Activated T-helper 1 cell treated with Interleukin-2 at 50 U/mL for 16 hours (primary cell): ENCODE measurements around the gene TNFRSF21.
"Not testable (repeated sequence)": the region's sequence is repeated elsewhere in the genome, so short reads cannot be mapped to it uniquely, and the experiment has no call there.

Source experiments
- DNase-seq: peaks from one replicate; pipeline ENCODE4 v3.0.0-alpha.2; 2020; ENCODE audit warnings: low read depth

Gene TNFRSF21

DNA sequence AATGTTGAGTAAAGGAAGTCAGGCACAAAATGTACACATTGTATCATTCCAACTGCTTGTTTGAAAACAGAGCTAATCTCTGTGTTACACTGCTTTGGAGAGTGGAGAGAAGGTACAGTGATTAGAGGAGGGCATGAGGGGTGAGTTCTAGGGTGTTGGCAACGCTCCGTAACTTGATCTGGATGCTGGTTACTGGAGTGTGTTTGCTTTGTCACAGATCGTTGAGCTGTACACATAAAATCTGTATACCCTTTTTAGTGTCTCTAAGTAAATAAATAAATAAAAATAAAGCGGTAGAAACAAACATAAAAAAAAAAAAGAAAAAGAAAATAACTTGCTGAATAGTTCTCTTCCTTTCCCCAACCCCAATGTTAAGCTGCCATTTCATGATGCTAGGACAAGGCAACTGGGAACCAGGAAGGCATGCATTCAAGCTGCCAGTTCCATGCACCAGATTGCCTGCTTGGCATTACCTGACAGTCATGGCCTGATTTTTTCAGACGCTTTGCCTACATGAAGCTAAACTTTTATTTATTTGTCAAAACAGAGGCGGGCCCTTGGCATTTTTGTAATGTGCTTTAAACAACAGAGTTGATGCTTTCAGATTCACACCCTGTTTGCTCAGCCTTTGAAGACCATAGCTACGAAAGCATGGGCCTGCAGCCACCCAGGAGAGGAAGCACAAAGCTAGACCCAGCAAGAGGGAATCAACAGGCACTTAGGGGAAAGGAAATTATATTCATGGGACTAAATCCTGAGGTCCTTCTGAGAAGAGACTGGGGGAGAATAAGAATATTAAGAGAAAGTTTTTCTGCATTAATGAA lies 21.2 kb downstream of the TNFRSF21 start:
- DNase-seq, result no peak

DNA sequence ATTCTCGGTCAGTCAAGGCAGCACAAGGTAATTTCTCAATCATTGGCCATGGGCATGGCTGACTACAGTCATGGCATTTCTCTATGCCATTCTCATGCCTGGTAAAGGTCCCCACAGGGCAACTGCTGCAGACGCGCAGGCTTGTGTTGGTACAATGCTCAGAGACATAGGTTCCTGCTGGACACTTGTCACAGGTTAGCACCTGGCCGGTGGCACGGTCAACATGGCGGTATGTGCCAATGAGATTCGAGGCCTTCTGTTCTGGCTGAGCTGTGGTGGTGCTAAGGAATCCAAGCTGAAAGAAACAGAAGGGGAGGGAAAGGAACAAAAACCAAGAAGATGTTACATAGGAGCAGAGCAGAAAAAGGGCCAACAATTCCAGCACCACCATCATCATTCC lies 23.4 kb downstream of the TNFRSF21 start:
- DNase-seq, result no peak

DNA sequence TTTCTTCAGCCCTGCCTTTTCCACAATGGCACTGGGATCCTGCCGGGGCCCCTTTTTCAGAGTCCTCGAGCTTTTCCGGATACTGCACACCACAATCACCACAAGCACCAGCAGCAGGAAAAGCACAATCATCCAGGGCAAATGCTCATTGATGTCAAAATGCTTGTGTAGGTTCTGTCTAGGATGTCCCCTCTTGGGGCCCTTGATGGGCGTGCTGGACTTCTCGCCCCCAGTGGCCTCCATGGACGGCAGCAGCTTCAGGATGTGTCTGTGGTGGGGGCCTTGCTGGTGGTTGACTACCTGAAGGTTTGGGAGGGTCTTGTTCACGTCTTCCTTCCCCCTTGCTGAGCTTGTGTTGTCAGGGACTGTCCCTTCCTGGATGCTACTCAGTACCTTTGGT lies 25.7 kb downstream of the TNFRSF21 start:
- no peak for DNase-seq

DNA sequence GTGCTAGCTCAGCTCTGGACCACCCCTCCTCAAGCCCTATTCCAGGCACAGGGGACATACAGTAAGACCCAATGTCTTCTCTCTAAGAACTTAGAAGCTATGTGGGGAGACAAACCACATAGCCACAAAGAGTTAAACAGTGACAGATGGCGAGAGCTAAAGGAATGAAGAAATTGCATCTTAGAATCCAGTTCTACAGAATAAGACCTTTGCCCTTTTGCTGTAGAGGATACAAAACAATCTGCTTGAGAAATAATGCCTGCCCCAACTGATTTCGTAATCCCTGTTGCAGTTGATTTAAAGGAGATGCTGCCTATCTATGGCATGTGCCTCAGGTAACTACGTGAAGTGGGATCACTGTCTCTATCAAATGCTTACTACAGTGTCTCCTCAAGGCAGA lies 31.2 kb downstream of the TNFRSF21 start:
- no peak for DNase-seq

DNA sequence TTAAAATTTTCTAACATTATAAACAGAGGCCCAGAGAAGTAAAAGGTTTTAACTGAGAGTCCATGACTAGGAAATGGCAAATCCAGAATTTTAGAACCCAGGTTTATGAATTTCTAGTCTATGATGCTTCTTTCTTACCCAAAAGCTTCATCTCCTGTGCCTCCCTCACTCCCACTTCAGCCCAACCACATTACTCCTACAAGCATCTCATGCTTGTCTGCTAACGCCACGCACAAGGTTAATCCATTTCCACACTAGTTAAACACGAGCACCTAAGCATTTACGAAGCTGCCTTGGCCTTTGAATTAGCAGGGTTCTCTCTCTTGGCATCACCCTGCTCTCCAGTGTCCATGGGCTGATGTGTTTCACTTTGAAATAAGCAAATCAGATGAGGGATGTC lies 32.0 kb downstream of the TNFRSF21 start:
- no peak for DNase-seq

DNA sequence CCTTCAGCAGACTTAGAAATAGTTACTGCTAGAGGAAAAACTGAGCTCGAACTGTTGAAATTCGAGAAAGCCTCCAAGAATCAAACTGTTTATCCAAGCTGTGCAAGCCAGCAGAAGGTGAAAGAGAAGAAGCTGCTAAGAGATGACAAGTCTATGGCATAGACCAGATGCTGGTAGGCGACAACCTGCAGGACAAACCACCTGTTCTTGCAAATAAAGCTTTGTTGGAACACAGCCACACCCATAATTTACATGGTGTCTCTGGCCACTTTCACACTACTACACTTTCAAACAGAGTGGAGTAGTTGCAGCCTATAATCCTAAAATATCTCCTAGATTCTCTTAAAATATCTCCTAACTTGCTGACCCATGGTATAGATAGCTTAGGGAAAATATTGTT lies 33.3 kb downstream of the TNFRSF21 start:
- no peak for DNase-seq

DNA sequence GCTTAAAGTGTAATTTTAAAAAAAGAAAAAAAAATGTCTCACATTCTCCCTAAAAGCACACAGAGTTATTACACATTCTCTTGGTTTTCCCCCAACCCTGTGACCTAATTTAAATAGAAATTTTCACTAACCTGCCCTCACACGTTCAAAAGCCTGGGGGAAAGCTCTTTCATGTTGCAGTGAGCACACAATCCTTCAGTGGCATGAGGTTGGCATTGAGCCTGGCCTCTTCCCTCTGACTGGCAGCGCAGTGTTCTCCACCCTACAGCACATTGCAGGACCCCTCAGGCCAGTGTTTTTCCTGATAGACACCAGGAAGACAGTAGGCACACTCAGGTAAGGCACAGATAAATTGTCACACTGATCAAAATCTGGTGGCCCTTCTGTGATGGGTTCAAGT lies 34.1 kb downstream of the TNFRSF21 start:
- no peak for DNase-seq

DNA sequence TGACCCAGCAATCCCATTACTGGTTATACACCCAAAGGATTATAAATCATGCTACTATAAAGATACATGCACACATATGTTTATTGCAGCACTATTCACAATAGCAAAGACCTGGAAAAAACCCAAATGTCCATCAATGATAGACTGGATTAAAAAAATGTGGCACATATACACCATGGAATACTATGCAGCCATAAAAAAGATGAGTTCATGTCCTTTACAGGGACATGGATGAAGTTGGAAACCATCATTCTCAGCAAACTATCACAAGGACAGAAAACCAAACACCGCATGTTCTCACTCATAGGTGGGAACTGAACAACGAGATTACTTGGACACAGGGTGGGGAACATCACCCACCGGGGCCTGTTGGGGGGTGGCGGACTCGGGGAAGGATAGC lies 34.6 kb downstream of the TNFRSF21 start:
- not testable (repeated sequence) for DNase-seq

DNA sequence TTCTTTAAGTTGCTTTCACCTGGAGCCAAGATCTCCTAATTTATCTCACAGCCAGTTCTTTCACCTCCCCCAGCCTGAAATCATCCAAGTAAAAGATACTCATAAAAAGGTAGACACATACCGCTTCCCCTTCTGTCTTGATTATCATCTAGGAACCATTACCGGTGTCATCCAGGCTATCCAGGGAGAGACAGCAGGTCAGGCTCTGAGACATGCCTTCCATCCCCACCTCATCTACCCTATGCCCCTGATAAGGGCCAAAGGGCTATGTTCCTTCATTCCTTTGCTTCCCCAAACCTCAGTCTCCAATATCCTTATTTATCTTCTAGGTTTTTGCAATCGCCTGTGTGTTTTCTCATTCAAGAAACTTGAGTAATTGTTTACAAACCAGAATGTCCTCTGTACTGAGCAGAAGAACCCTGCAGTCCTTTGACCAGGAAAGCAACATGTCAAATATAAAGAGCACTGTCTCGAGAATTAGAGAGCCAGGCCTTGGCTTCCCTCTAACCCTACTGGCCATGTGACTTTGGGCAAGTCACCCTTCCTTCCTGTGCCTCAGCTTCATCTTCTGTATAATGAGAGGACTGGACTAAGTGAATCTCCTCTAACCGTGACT lies 41.0 kb downstream of the TNFRSF21 start:
- no peak for DNase-seq

DNA sequence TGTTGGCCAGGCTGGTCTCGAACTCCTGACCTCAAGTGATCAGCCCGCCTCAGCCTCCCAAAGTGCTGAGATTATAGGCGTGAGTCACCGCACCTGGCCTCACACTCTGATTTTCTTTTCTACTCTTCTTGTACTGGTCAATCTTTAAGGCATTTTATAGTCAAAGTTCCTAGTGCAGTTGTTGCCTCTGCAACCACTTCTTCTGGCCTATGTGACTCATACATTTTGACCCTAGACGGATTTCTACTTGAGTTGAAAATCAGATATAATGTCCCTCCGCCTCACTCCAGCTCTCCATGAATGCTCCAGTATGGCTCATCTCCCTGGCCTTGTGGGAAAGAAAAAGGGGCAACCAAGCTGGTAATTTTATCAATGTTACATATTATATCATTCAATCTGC lies 42.4 kb downstream of the TNFRSF21 start:
- no peak for DNase-seq

DNA sequence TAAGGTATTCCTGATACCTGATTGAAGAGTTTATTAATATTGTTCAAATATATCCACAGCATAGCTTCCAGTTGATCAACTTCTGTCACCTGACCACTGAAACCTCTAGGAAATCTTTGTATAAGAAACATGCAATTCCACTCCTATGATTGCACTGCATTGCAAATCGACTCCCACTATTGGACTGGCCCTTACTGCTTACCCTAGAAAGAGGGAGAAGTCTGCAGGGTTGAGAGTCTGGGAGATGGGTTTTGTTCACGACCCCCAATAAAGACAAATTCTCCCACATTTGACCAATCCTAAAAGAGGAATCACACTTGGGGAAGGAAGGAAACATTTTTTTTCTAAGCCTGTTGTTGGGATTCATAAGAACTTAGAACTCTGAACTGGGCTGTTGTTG lies 43.7 kb downstream of the TNFRSF21 start:
- DNase-seq, result no peak

DNA sequence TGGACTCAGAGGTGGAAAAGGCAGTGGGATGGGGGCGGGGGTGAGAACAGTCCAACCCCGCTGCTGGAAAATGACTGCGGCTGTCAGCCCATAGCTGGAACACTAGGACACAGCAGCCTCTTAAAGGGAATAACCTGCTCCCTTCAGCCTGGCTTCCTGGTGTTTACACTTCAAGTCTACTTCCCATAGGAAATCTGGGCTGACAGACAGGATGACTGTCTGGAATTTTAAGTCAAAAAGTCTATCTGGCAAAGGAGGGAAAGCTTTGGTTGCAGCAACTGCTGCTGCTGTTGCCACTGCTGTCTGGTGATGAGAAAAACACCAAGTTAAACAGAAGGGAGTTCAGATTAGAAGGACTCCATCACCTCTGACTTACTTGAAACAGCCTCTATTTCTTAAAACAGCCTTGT lies 44.9 kb downstream of the TNFRSF21 start:
- no peak for DNase-seq

DNA sequence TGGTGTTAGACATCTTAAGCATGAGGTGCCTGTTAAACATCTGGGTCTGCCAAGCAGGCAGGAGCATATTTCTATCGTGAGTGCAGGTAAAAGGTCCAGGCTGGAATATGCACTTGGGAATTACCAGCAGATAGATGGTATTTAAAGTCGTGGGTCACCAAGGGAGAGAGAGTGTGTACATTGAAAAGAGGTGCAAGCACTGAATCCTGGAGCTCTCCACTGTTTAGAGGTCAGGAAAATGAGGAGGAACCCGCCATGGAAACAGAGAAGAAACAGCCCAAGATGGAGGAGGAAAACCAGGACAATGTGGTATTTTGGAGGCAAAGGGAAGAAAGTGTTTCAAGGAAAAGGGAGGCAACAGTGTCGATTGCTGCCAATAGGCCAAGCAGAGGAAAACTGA lies 46.4 kb downstream of the TNFRSF21 start:
- no peak for DNase-seq

DNA sequence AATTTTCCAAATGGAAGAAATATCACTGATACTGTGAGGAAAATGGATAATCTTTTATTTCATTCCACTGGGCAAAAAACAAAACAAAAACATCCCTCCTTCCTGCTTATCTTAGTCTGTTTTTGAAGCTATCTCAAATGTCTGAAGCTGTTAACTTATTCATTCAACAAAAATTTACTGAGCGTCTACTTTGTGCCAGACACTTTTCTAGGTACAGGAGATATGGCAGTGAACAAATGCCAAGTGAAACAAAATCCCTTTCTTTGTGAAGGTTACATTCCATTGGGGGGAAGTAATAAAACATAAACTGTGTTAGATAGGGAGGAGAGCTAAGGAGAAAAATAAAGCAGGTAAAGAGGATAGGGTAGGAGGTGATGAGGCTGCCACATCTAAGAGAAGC lies 47.5 kb downstream of the TNFRSF21 start:
- no peak for DNase-seq

DNA sequence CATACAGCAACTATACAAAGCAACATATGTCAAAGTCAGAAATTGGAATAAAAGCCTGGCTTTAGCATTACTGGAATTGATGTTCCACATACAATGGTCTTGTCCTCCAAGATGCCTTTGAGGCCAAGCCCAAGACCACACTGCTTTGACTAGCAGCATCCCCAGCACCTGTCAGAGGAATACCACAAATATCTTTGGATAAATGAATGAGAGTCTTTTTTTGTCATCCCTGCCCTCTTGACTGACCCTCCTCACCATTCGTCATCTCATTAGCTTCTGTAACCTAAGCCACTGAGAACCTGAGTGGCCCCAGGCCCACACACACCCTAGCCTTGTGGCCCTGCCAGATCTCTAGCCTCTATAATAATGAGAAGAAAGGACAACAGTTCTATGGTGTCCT lies 48.5 kb downstream of the TNFRSF21 start:
- no peak for DNase-seq

DNA sequence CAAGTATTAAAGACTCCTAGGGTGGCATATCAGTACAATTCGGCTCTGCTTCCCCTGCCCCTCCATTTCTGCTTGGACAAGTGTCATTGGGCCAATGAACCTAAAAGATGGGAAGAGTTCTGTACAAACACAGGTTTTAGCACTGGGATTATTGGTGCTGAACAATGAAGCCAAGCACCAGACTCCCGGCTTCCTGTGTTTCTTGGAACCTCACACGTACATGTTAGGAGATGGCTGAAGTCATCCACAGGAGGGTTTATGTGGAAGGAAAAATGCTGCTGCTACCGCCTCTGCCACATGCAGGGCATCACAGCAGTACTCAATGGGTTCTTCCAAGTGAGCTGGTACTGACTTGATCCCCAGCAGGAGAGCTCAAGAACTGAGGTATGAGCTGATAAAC lies 49.7 kb downstream of the TNFRSF21 start:
- no peak for DNase-seq

DNA sequence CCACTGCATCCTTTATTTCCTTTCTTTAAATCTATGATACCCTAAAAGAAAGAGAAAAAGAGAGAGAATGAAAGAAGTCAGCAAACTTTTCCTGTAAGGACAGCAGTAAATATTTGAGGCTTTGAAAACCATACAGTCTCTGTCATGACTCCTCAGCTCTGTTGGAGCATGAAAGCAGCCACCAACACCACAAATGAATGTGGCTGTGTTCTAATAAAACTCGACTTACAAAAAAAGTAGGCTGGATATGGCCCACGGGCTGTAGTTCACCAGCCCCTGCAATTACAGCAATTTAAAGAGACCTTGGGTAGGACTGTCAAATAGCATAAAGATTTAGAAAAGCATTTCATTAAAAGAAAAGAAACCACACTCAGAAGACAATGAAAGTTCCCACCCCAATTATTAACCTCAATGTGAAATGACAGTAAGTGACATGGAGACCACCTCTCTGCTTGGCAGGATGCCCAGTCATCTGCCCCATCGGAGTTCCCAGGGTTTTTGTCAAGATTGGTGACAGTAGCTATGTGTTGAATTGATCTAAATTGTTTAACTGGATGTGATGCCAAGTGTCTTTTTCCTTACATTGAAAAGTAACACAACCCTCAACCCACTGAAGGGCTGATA lies 50.9 kb downstream of the TNFRSF21 start:
- no peak for DNase-seq

DNA sequence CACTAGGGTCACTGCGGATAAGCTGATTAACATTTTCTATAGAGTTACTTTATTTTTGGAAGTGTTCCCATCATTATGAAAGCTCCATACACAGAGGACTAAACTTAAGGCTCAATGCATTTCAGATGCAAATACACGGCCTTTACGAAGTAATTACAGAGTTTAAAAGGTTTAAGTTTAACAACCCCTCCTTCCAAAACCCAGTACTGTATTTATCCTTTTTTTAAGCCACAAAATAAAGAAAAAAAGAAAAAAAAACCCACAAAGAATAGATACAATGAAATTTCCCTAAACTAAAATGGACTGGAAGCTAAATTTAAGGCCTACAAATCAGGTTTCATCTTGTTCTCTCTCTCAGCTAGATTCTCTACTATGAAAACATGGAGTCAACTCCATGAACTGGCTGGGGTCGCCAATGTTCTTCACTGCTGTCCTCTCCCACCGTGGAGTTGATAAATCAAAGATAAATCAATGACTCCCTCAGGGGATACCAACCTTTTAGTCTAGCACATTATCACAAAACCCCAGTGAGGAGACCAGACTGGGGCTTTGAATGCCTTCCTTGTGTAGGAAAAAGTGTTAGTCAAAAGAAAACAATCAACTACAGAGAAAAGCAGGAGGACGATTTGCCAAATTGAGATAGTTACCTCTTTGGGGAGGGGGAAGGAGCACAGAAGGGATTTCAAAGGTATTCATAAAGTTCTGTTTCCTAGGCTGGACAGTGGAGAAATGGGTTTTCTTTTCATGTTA lies 52.5 kb downstream of the TNFRSF21 start:
- no peak for DNase-seq

DNA sequence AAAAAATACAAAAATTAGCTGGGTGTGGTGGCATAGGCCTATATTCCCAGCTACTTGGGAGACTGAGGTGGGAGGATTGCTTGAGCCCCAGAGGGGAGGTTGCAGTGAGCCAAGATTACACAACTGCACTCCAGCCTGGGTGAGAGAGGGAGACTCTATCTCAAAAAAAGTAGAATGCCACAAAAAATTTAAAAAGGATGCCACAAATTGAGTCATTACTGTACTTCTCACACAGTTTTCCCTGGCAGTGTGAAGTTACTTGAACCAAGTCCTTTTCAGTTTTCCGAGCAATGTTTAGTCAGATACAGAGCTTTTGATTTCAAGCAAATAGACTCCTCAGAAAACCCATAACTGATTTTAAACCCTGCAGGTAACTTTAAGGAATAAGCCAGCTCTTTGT lies 53.3 kb downstream of the TNFRSF21 start:
- DNase-seq, result no peak

DNA sequence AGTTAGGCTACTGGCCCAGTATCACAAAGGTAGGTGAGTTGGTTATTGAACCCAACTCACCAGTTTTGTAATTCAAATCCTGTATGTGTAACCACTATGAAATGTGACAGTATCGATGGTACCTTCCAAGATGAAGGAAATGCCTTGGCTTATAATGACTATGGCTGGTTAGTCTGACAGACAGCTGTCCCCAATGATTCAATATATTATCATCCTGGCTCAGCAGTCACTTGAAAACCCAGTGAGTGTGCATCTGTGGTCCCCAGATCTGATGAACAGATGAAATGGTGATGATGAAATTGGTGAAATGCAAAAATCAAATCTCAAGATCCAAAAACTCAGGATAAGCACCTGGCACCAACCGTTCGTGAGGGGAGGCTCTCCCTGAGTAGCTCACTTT lies 54.8 kb downstream of the TNFRSF21 start:
- DNase-seq, result no peak

DNA sequence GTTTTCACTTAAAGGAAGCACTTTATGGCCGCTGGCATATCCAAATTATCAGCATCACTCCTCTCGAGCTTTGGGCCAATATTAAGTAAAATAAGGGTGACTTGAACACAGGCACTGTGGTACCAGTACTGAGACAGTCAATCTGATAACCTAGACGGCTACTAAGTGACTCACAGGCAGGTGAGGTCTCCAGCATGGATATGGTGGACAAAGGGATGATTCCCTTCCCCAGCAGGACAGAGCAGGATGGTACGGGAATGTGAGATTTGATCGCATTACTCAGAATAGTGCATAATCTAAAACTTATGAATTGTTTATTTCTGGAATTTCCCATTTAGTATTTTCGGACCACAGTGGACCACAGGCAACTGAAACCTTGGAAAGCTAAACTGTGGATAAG lies 55.7 kb downstream of the TNFRSF21 start:
- no peak for DNase-seq

DNA sequence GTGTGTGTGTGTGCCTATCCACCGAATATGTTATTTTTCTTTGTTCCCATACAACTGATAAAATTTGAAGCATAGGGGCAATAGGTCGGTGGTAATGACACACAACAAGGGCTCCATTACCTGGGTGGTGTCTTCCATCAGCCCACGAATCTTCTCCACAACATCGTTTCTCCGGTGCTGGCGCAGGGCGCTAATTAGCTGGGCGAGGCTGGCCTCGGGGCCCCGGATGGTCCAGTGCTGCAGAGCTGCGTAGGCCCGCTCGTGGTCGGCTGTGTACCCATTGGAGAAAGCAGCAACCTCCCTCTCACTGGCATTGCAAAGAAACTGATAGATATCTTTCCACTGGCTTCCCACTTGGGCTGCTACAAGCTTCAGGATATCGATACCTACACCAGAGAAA lies 56.6 kb downstream of the TNFRSF21 start:
- DNase-seq, result no peak

DNA sequence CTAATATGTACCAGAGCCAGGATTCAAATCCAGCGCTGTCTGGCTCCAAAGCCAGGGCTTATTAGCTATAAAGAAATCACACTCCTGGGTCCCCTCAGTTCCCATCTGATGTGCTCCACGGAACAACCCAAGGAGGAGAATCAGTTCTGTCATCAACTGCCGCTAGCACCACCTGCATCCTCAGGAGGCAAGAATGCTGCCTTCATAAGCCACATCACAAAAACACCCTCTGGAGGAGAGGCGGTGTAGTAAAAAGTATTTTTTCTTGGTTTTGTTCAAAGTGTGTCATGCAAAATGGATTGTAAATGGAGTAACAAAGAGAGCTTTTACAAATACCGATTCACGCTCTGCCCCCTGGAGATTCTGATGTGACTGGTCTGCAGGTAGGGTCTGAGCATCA lies 57.1 kb downstream of the TNFRSF21 start:
- no peak for DNase-seq
